Cardiac muscle cell (in vitro differentiated cells and primary cell): Measurements from ENCODE around the gene ZSWIM7. TPM values are rescaled to one million over a fixed set of nuclear protein-coding genes. Genes with fewer than 3 reads are reported as not detected.

Experiments
- DNase-seq, 2 donors: peaks; one replicate each; pipeline versions ENCODE4 v3.0.0 to v3.0.0-alpha.2; 2010 to 2017; ENCODE audit warnings: low read depth in 1 of 2, low spot score in 1 of 2
- H3K27ac ChIP-seq: fragments of 200-600 bp; sonication (generic); 2 replicates; pipeline ENCODE4 v1.5.1; 2016
- H3K27me3 ChIP-seq: fragments of 200-600 bp; sonication (generic); 2 replicates; pipeline ENCODE4 v1.6.0; 2016; ENCODE audit warnings: control low read depth
- H3K36me3 ChIP-seq: fragments of 200-600 bp; sonication (generic); 2 replicates; pipeline ENCODE4 v1.5.1; 2016; ENCODE audit warnings: control low read depth
- H3K4me1 ChIP-seq: fragments of 200-600 bp; sonication (generic); 2 replicates; pipeline ENCODE4 v1.8.1; 2017; ENCODE audit warnings: low read depth, mild to moderate bottlenecking, mixed run types
- H3K4me3 ChIP-seq: fragments of 200-600 bp; sonication (generic); 2 replicates; pipeline ENCODE4 v1.5.1; 2016; ENCODE audit warnings: mild to moderate bottlenecking
- H3K9me3 ChIP-seq: fragments of 200-600 bp; sonication (generic); 2 replicates; pipeline ENCODE4 v1.5.1; 2017; ENCODE audit warnings: low read depth, mild to moderate bottlenecking, control low read depth
- polyA plus RNA-seq: library from polyadenylated mRNA; unstranded; fragments of >200 nt; fragmentation: Nextera tagmentation; extraction: Ambion mirVana; gene quantifications from 2 replicates; pipeline ENCODE4 v1.2.1, GENCODE V29; 2016
- total RNA-seq: library from RNA; depleted of rRNA; stranded (reverse); fragments of >200 nt; gene quantifications from 2 replicates; pipeline ENCODE4 v1.2.3, GENCODE V29; 2016
- TF ChIP-seq, protein P1 (sequence below): IDR thresholded peaks from 2 replicates; pipeline ENCODE4 v1.5.1; 2012; ENCODE audit warnings: low read depth, mild to moderate bottlenecking, low read length

Gene ZSWIM7
- total and polyA plus RNA-seq, 2 experiments from 2014 or later, result 28.1 to 84.7 TPM

- DNase-seq, result no peak
- peaks cover 24% of the 10 kb centered on the region for H3K4me1 ChIP-seq
- no peaks in the 10 kb centered on the region for H3K36me3 ChIP-seq
- no peaks in the 10 kb centered on the region for H3K27me3 ChIP-seq
- no peaks in the 10 kb centered on the region for H3K9me3 ChIP-seq
- peak overlapping the region; percentile 78 for H3K27ac ChIP-seq
- TF ChIP-seq, protein P1, sequence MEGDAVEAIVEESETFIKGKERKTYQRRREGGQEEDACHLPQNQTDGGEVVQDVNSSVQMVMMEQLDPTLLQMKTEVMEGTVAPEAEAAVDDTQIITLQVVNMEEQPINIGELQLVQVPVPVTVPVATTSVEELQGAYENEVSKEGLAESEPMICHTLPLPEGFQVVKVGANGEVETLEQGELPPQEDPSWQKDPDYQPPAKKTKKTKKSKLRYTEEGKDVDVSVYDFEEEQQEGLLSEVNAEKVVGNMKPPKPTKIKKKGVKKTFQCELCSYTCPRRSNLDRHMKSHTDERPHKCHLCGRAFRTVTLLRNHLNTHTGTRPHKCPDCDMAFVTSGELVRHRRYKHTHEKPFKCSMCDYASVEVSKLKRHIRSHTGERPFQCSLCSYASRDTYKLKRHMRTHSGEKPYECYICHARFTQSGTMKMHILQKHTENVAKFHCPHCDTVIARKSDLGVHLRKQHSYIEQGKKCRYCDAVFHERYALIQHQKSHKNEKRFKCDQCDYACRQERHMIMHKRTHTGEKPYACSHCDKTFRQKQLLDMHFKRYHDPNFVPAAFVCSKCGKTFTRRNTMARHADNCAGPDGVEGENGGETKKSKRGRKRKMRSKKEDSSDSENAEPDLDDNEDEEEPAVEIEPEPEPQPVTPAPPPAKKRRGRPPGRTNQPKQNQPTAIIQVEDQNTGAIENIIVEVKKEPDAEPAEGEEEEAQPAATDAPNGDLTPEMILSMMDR, result no peak
- no peak overlapping the region for H3K4me3 ChIP-seq
Observed at GRCh38 chr17:15965528-15965927, 34.0 kb downstream of the ZSWIM7 start.

- no peak overlapping the region for H3K27ac ChIP-seq
- peaks cover 24% of the 10 kb centered on the region for H3K4me1 ChIP-seq
- TF ChIP-seq, protein P1, result no peak
Observed at GRCh38 chr17:15963670-15964110, 35.8 kb downstream of the ZSWIM7 start.

DNA sequence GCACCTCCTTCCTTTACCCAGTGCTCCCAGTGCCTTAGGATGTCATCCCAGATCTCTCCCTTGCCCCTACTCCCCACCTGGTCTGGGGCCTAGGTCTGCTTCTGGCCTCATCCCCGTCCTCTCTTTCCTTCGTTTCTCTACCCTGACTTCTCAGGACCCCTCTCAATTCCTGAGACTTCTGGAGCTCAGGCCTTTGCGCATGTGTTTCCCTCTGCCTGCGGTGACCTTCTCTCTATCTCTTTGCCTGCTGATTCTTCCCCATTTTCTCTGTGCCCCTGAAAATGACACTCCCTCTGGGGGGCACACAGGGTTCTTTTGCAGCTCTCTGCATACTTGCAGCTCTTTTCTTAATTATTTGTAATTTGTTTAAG, 41.0 kb downstream of the ZSWIM7 start:
- Histone ChIP-seq H3K27me3 (no peaks in the 10 kb centered on the region), H3K9me3 (no peaks in the 10 kb centered on the region), H3K4me3 (no peak overlapping the region), H3K27ac (no peak overlapping the region), H3K36me3 (no peaks in the 10 kb centered on the region), H3K4me1 (no peaks in the 10 kb centered on the region)
- no peak for DNase-seq
- TF ChIP-seq, protein P1, result no peak

More at GRCh38 chr17:15963670-15964110, 35.8 kb downstream of the ZSWIM7 start:
- Histone ChIP-seq H3K36me3 (no peaks in the 10 kb centered on the region), H3K4me3 (no peak overlapping the region), H3K27me3 (no peaks in the 10 kb centered on the region), H3K9me3 (no peaks in the 10 kb centered on the region)
- DNase-seq, result peak in 1 of 2 donors; percentile 66

GRCh38 chr17:15957608-15958307, 41.7 kb downstream of the ZSWIM7 start:
- H3K9me3 ChIP-seq, result no peaks in the 10 kb centered on the region
- no peaks in the 10 kb centered on the region for H3K4me1 ChIP-seq
- no peak overlapping the region for H3K27ac ChIP-seq
- no peaks in the 10 kb centered on the region for H3K27me3 ChIP-seq
- H3K36me3 ChIP-seq, result no peaks in the 10 kb centered on the region
- TF ChIP-seq, protein P1, result no peak
- no peak for DNase-seq
- no peak overlapping the region for H3K4me3 ChIP-seq

DNA sequence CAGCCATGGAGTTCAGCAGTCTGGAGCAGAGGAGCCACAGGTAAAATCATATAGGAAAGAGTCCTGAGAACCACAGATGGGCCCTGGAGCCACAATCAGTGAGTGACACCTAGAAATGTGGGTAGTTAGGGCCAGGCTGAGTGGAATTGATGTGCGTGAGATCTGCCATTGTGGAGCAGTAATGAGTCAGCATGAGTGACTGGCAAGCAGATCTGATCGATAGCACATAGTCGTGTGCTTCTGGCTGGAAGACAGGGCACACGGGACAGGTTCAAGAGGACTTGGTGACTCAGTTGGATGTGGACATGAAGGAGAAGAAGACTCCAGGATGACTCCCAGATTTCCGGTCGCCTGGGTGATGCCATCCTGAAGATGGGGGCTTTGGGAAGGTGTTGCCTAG, 42.3 kb downstream of the ZSWIM7 start:
- TF ChIP-seq, protein P1, result no peak
- Histone ChIP-seq H3K27me3 (no peaks in the 10 kb centered on the region), H3K36me3 (no peaks in the 10 kb centered on the region), H3K9me3 (no peaks in the 10 kb centered on the region), H3K4me3 (no peak overlapping the region), H3K27ac (no peak overlapping the region), H3K4me1 (no peaks in the 10 kb centered on the region)
- DNase-seq, result no peak
